NB4 (cell line): Measurements from ENCODE around the gene RXRG.

Experiments
- CTCF ChIP-seq: IDR thresholded peaks from one replicate; pipeline ENCODE4 v1.5.1; 2012; ENCODE audit warnings: low read depth, low read length
- MAX ChIP-seq: IDR thresholded peaks from 2 replicates; pipeline ENCODE4 v1.6.1; 2011; ENCODE audit warnings: low read depth, low read length
- MYC ChIP-seq: IDR thresholded peaks from 2 replicates; pipeline ENCODE4 v1.6.1; 2011; ENCODE audit warnings: low read depth, low read length
- POLR2A ChIP-seq: IDR thresholded peaks from 2 replicates; pipeline ENCODE4 v1.6.1; 2011; ENCODE audit warnings: mild to moderate bottlenecking; ENCODE audit not compliant: insufficient read length; ENCODE audit errors: extremely low read depth

GRCh38 chr1:165355139-165355976, 89.6 kb downstream of the RXRG start:
- no peak for TF ChIP-seq CTCF
- no peak for TF ChIP-seq MYC
- TF ChIP-seq POLR2A: no peak
- no peak for TF ChIP-seq MAX
